GM12873 (cell line): Measurements from ENCODE around the gene PAQR5.

ENCODE experiments used
- CTCF ChIP-seq: IDR thresholded peaks from 2 replicates; pipeline ENCODE4 v1.5.1; 2012; ENCODE audit warnings: low read depth, mild to moderate bottlenecking, moderate library complexity, low read length, control low read depth; ENCODE audit not compliant: insufficient read depth; ENCODE audit errors: missing control alignments

The PAQR5 gene

GRCh38 chr15:69288531-69289341, 10.0 kb upstream of the PAQR5 start:
- TF ChIP-seq CTCF, result no peak

DNA sequence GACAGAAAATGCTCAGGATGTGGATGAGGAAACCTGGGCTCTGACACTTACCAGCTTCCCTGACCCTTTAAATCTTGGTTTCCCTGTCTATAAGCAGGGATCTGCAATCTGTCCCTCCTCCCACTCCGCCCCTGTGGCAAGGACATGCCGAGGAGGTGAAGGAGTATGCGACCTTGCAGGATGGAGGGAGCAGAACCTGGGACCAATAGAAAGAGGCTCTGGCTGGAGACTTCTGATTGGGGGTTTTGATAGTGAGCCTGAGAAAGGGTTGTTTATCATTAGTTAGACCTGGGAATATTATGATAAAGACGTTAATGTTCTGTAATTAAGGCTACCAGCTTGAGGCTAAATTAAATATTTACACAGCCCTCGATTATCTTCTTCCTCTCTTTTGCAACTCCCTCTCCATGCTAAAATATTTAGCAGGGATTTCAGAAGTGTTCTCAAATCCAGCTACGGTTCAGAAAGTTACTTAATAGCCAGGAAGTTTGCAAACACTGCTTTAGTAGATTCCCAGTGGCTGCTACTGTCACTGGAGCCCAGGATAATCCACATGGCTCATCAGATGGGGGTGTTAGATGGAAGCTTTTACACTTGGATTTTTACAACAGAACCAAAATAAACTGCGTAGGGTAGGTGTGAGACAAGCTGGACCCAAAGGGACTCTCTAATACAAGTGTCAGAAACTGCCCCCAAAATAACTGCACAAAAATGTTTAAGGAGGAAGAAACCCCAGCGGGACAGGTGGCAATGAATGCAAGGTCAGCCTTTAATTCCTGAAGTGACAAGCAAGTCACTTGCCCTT, 9.2 kb upstream of the PAQR5 start:
- no peak for TF ChIP-seq CTCF

- no peak for TF ChIP-seq CTCF
These were observed 8.2 kb upstream of the PAQR5 start for GRCh38 chr15:69290346-69291164.

DNA sequence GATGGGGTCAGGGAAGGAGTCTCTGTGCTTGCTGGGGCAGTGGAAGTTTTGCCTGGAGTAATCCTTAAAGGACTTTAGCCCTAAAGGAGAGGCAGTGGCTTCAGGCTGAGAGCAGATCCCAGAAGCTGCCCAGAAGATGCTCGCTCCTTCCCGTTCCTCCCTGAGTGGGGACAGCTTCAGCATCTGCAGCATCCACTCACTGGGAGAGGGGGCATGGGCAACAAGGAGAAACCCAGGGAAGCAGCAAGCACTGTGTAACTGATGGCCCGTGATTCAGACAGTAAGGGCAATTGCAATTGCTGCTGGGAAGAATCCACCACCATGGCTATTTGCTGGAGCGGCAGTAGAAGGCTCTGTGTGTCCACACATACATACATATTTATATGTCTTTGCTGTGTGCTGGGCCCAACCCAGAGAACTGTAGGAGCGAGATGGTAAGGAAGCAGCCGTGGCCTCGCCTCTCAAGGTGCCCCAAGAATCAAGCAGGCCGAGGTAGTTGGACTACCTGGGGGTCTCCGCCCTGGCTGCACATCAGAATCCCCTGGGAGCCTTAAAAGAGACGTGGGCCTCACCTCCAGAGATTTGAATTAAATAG, 5.8 kb upstream of the PAQR5 start:
- no peak for TF ChIP-seq CTCF

DNA sequence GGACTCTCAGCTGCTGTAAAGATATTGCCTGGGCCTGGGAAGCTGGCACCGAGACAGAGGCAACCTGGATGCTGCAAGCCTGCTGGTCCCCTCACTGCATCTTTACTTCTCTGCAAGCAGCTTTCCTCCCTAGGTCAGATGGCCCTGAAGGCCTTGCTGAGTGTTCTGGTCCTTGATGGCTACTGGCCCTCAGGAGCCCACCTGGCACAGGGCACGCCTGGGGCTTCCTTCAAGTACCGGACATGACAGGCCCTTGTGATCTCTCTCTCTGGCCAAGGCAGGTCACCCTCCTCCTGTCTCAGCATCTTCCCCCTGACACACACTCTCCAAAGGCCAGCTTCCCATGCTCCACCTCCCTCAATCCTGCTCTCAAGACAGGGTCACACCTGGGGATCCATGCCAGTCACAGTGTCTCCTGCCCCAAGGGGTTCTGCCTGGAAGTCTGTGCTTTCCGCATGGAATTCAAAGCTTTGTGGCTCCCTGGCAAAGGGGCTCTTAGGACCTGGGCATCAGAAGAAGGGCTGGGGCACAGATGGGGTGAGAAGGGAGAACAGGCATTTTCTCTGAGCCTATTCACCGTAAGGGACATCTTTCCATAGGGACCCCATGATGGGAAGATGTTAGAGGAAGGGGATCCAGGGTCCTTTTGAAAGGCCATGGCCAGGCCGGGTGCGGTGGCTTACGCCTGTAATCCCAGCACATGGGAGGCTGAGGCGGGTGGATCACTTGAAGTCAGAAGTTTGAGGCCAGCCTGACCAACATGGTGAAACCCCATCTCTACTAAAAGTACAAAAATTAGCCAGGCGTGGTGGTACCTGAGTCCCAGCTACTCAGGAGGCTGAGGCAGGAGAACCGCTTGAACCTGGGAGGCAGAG, 4.7 kb upstream of the PAQR5 start:
- no peak for TF ChIP-seq CTCF

- no peak for TF ChIP-seq CTCF
These were observed 2.1 kb upstream of the PAQR5 start for GRCh38 chr15:69296606-69297005.
